HCT116 (cell line): ENCODE results near the gene ZYG11A. TPM values are rescaled to one million over a fixed set of nuclear protein-coding genes. Genes with fewer than 3 reads are reported as not detected.

Experiments
- ATAC-seq: fragments of 200-7000 bp; cut with Tn5 transposase; 2 replicates; pipeline ENCODE4 v1.9.1; 2020; ENCODE audit warnings: mild to moderate bottlenecking, moderate library complexity
- BruUV-seq: library from RNA; stranded (reverse); fragments of 400-500 nt; replicated peaks from 2 replicates; lab custom pipeline; 2021; lab: Mats Ljungman, UMichigan
- CTCF ChIA-PET: fragments of 300-600 bp; sonication (Branson Sonifier 250); formaldehyde crosslinking; loops from one replicate; lab custom pipeline; 2021; ENCODE audit warnings: antibody characterized with exemption; lab: Charles Lee
- POLR2A ChIA-PET: fragments of 300-600, 350-600 bp; sonication (Branson Sonifier 250); formaldehyde crosslinking; loops from one replicate; lab custom pipeline; 2021; ENCODE audit warnings: antibody characterized with exemption; lab: Charles Lee
- RAD21 ChIA-PET, 2 experiments: fragments of 300-600 bp; sonication (Branson Sonifier 250); formaldehyde crosslinking; loops; one replicate each; lab custom pipeline; 2023; ENCODE audit warnings: low total read pairs in 2 of 2; ENCODE audit not compliant: uncharacterized antibody in 2 of 2, unreplicated experiment in 2 of 2, low non-redundant PET in 1 of 2; lab: Charles Lee
- DNase-seq: peaks from one replicate; pipeline ENCODE4 v3.0.0-alpha.2; 2010; ENCODE audit warnings: low read depth, low spot score
- H2AFZ ChIP-seq: fragments of 200-600 bp; shearing (Covaris generic), sonication (generic); 2 replicates; pipeline ENCODE4 v1.6.1; 2017; ENCODE audit warnings: low read depth, mixed run types, mixed read lengths, antibody characterized with exemption, low read length; ENCODE audit not compliant: poor library complexity, severe bottlenecking
- H3K27ac ChIP-seq: 2 replicates; pipeline ENCODE4 v1.5.1; 2012; ENCODE audit warnings: low read depth, low read length
- H3K27me3 ChIP-seq: fragments of 200-600 bp; sonication (generic); 2 replicates; pipeline ENCODE4 v1.6.1; 2016; ENCODE audit warnings: mixed run types, low read length, mixed read lengths; ENCODE audit not compliant: insufficient read depth
- H3K36me3 ChIP-seq, 2 experiments: fragments of 200-500 bp in 1 of 2; fragments of 200-600 bp in 1 of 2; sonication (Bioruptor generic) in 1 of 2; sonication (generic) in 1 of 2; 2 replicates each; pipeline versions ENCODE4 v1.5.1 to v1.6.1; 2014 to 2016; ENCODE audit warnings: low read length in 2 of 2, inconsistent platforms in 1 of 2, mixed read lengths in 1 of 2, mixed run types in 1 of 2; ENCODE audit not compliant: insufficient read depth in 2 of 2, control insufficient read depth in 1 of 2
- H3K4me1 ChIP-seq, 2 experiments: fragments of 200-600 bp in 1 of 2; sonication (generic) in 1 of 2; 2 replicates each; pipeline versions ENCODE4 v1.5.1 to v1.6.1; 2012 to 2017; ENCODE audit warnings: low read length in 2 of 2, inconsistent platforms in 1 of 2, mild to moderate bottlenecking in 1 of 2, mixed read lengths in 1 of 2, mixed run types in 1 of 2, moderate library complexity in 1 of 2; ENCODE audit not compliant: insufficient read depth in 2 of 2, control insufficient read depth in 1 of 2
- H3K4me2 ChIP-seq: fragments of 200-600 bp; sonication (generic); 2 replicates; pipeline ENCODE4 v1.6.1; 2017; ENCODE audit warnings: mixed run types, low read length, mixed read lengths
- H3K4me3 ChIP-seq, 2 experiments: fragments of 200-600 bp in 1 of 2; sonication (generic) in 1 of 2; replicated peaks in 1 of 2; 2 replicates each; pipeline ENCODE4 v1.5.1; 2011 to 2016; ENCODE audit warnings: low read length in 2 of 2, control low read depth in 1 of 2, low read depth in 1 of 2, mild to moderate bottlenecking in 1 of 2, mixed read lengths in 1 of 2, mixed run types in 1 of 2
- H3K79me2 ChIP-seq: fragments of 200-600 bp; sonication (generic); 2 replicates; pipeline ENCODE4 v1.6.1; 2017; ENCODE audit warnings: mild to moderate bottlenecking, mixed run types, low read length, moderate library complexity, mixed read lengths; ENCODE audit not compliant: insufficient read depth
- H3K9ac ChIP-seq: fragments of 200-600 bp; sonication (generic); 2 replicates; pipeline ENCODE4 v1.6.1; 2016; ENCODE audit warnings: low read length, mixed read lengths
- H3K9me2 ChIP-seq: fragments of 200-600 bp; sonication (generic), shearing (Covaris generic); 2 replicates; pipeline ENCODE4 v1.6.1; 2017; ENCODE audit warnings: mixed run types, mild to moderate bottlenecking, moderate library complexity; ENCODE audit not compliant: insufficient read depth
- H3K9me3 ChIP-seq, 2 experiments: fragments of 200-500 bp in 1 of 2; fragments of 200-600 bp in 1 of 2; sonication (Bioruptor generic) in 1 of 2; sonication (generic) in 1 of 2; 2 replicates each; pipeline ENCODE4 v1.6.1; 2014 to 2017; ENCODE audit warnings: low read length in 2 of 2, mixed read lengths in 2 of 2, inconsistent platforms in 1 of 2, low read depth in 1 of 2, mild to moderate bottlenecking in 1 of 2, mixed run types in 1 of 2, moderate library complexity in 1 of 2; ENCODE audit not compliant: control insufficient read depth in 1 of 2, insufficient read depth in 1 of 2
- H4K20me1 ChIP-seq: fragments of 200-600 bp; sonication (generic), shearing (Covaris generic); 2 replicates; pipeline ENCODE4 v1.6.1; 2017; ENCODE audit warnings: mixed run types, mild to moderate bottlenecking, moderate library complexity; ENCODE audit not compliant: insufficient read depth
- POLR2A ChIP-seq: IDR thresholded peaks from 2 replicates; pipeline ENCODE4 v1.7.0; 2011; ENCODE audit warnings: borderline replicate concordance; ENCODE audit not compliant: insufficient read depth, insufficient read length; ENCODE audit errors: extremely low read depth
- RAD21 ChIP-seq: IDR thresholded peaks from 2 replicates; pipeline ENCODE4 v1.6.1; 2012; ENCODE audit warnings: low read depth, mild to moderate bottlenecking
- ZNF274 ChIP-seq: fragments of 200-500 bp; sonication (Bioruptor generic); IDR thresholded peaks from 2 replicates; pipeline ENCODE4 v1.6.1; 2014; ENCODE audit warnings: mild to moderate bottlenecking, low read depth, low read length, inconsistent platforms
- intact Hi-C: fragments of 100-400 bp; cut with micrococcal nuclease; formaldehyde crosslinking; loops from 2 replicates; pipeline ENCODE4 v1.10.0; 2022
- total RNA-seq: library from RNA; stranded (reverse); gene quantifications from one replicate; pipeline ENCODE4 v1.2.1, GENCODE V29; 2021; ENCODE audit not compliant: unreplicated experiment
- TF ChIP-seq, protein P1 (sequence below), 3 experiments: fragments of 200-600 bp in 1 of 3; sonication (generic) in 1 of 3; IDR thresholded peaks in 2 of 3; conservative IDR thresholded peaks in 1 of 3; 2 replicates each; pipeline ENCODE4 v1.5.1; 2012 to 2017; ENCODE audit warnings: low read depth in 2 of 3, low read length in 2 of 3, antibody characterized with exemption in 1 of 3, borderline replicate concordance in 1 of 3, control low read depth in 1 of 3, mild to moderate bottlenecking in 1 of 3, mixed read lengths in 1 of 3, mixed run types in 1 of 3, moderate library complexity in 1 of 3; ENCODE audit not compliant: insufficient read depth in 1 of 3
- TF ChIP-seq, protein P2 (sequence below): IDR thresholded peaks from 2 replicates; pipeline ENCODE4 v1.6.1; 2012

The ZYG11A gene
- total RNA-seq, 1 experiment from 2014 or later = 0.05 TPM

DNA sequence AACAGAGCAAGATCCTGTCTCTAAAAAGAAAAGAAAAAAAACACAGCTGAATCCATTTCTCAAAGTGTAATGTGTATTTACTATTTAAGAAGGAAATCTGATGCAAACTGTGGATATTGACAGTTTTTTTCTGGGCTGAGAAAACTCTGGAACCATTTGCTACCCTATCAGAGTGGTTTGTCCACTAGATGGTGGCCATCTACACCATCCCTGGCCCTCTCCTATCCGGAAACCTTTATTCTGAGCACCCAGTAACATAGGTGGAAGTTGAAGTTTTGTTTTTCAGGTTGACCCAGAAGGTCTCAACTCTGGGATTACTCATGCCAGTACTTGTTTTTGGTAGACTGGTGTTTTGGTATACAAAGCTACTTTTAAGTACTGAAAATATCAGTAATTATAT, 58.8 kb downstream of the ZYG11A start:
- ChIA-PET RAD21 (no interaction called here), POLR2A (no interaction called here), CTCF (no interaction called here)
- no peak overlapping the region for H2AFZ ChIP-seq
- H3K4me1 ChIP-seq = peaks cover 0 to 2% of the 10 kb centered on the region in 2 experiments; a peak in 1 of 4 replicates
- DNase-seq (no peak), ATAC-seq (no peak)
- TF ChIP-seq RAD21 = peak; percentile 11; the same call in 1 of the 2 replicates
- TF ChIP-seq, protein P1, sequence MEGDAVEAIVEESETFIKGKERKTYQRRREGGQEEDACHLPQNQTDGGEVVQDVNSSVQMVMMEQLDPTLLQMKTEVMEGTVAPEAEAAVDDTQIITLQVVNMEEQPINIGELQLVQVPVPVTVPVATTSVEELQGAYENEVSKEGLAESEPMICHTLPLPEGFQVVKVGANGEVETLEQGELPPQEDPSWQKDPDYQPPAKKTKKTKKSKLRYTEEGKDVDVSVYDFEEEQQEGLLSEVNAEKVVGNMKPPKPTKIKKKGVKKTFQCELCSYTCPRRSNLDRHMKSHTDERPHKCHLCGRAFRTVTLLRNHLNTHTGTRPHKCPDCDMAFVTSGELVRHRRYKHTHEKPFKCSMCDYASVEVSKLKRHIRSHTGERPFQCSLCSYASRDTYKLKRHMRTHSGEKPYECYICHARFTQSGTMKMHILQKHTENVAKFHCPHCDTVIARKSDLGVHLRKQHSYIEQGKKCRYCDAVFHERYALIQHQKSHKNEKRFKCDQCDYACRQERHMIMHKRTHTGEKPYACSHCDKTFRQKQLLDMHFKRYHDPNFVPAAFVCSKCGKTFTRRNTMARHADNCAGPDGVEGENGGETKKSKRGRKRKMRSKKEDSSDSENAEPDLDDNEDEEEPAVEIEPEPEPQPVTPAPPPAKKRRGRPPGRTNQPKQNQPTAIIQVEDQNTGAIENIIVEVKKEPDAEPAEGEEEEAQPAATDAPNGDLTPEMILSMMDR (IDR thresholded peaks at IDR 0.05 in 2 of 3, conservative IDR thresholded peaks at IDR 0.05 in 1 of 3; ENCODE audit: borderline replicate concordance in 1 of 3, insufficient read depth in 1 of 3, low read depth in 2 of 3, low read length in 2 of 3) = no peak
- no peak overlapping the region for H3K4me2 ChIP-seq
- no peaks in the 10 kb centered on the region for H3K36me3 ChIP-seq
- BruUV-seq = no TSS peak
- H3K9me2 ChIP-seq = no peaks in the 10 kb centered on the region
- H3K9me3 ChIP-seq = no peaks in the 10 kb centered on the region
- intact Hi-C loops = no loop called here
- no peaks in the 10 kb centered on the region for H3K79me2 ChIP-seq
- H3K27ac ChIP-seq = no peak overlapping the region
- no peak overlapping the region for H3K9ac ChIP-seq
- H4K20me1 ChIP-seq = no peaks in the 10 kb centered on the region
- no peaks in the 10 kb centered on the region for H3K27me3 ChIP-seq
- no peak overlapping the region for H3K4me3 ChIP-seq

GRCh38 chr1:52904208-52904926, 61.8 kb downstream of the ZYG11A start:
- Histone ChIP-seq H3K27me3 (no peaks in the 10 kb centered on the region), H3K79me2 (no peaks in the 10 kb centered on the region), H2AFZ (no peak overlapping the region), H3K4me1 (peaks cover 0 to 10% of the 10 kb centered on the region in 2 experiments; a peak in 2 of 4 replicates), H3K4me2 (no peak overlapping the region), H3K36me3 (no peaks in the 10 kb centered on the region), H3K27ac (no peak overlapping the region), H3K9ac (no peak overlapping the region), H3K9me2 (no peaks in the 10 kb centered on the region), H3K4me3 (no peak overlapping the region), H4K20me1 (no peaks in the 10 kb centered on the region), H3K9me3 (no peaks in the 10 kb centered on the region)
- ChIA-PET POLR2A (no interaction called here), RAD21 (interaction anchor here in 1 of 2 experiments (0.7 kb wide), 1 partner anchor 59 kb away, joined by 3 read pairs; no protein-coding TSS in a partner anchor), CTCF (interaction anchor here (0.8 to 1.3 kb wide), 2 partner anchors 10 to 273 kb away, joined by 3 to 4 read pairs; no protein-coding TSS in a partner anchor)
- TF ChIP-seq POLR2A = no peak
- TF ChIP-seq ZNF274 = no peak
- TF ChIP-seq, protein P2, sequence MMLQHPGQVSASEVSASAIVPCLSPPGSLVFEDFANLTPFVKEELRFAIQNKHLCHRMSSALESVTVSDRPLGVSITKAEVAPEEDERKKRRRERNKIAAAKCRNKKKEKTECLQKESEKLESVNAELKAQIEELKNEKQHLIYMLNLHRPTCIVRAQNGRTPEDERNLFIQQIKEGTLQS = no peak
- intact Hi-C loops = loop anchor here (1.0 kb wide), 1 partner anchor 281 kb away; no protein-coding TSS in a partner anchor
- BruUV-seq = no TSS peak
- ATAC-seq (peak; percentile 50), DNase-seq (no peak)
